ENCODE results near the gene LGALS7. TPM values are rescaled to one million over a fixed set of nuclear protein-coding genes. Genes with fewer than 3 reads are reported as not detected.

LGALS7 gene
- total and polyA plus RNA-seq, 2 of the 4 experiments (the other 2 are of a cell fraction): not detected

DNA sequence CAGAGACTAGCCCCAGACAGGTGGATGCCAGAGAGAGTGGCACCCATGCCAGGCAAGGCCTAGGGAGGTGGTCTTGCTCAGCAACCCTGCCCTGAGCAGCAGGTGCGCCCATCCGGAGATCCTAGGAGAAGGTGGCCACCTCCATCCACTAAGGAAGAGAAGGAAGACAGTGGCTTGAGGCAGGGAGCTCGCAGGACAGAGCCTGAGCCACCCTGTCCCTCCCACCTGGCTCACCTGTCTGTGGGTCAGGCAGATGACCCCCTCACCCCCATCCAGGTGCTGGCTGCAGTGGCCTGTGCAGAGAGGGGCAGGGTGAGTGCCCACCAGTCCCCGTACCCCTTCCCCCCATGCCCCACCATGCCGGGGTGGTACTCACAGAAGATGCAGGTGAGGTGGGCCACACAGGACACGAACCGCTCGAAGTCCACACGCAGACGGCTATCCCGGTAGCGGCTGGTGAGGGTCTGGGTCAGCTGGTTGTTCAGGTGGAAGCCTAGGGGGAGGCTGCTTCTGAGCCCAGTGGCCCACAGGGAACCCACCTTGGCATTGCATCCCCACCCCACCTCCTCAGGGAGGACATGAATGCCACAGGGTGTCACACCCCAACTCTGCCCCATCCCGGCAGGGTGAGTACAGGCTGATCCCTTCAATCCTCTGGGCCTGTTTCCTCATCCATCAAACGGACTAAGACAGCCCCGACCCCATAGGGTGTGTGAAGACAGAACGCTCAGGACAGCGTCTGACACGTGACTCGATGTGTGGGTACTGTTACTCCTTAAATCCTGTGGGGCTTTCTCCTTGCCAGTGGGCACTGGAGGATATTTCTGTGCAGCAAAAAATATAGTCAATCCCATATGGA, 42.4 kb downstream of the LGALS7 start:
- no peak overlapping the region for H3K56ac ChIP-seq (ENCODE audit: extremely low read depth, insufficient read depth, low read length)
- no peak overlapping the region for H2AK5ac ChIP-seq (ENCODE audit: low read depth, low read length)
- H4K5ac ChIP-seq (ENCODE audit: low read depth, low read length): no peak overlapping the region
- peak overlapping the region; percentile 10 for H2AFZ ChIP-seq (replicated peaks; ENCODE audit: low read length, poor library complexity)
- H2BK120ac ChIP-seq (ENCODE audit: low read depth, low read length): no peak overlapping the region
- H4K20me1 ChIP-seq (ENCODE audit: insufficient read depth, low read length): peaks cover 36% of the 10 kb centered on the region
- peaks cover 14% of the 10 kb centered on the region for H3K4me1 ChIP-seq (ENCODE audit: control insufficient read depth, insufficient read depth, low read length)
- no peak overlapping the region for H2AK9ac ChIP-seq (replicated peaks; ENCODE audit: low read depth, low read length, poor library complexity)
- ATAC-seq (ENCODE audit: low read depth) (no peak), DNase-seq (no peak)
- H3K9me3 ChIP-seq (ENCODE audit: control insufficient read depth, insufficient read depth, low read length): no peaks in the 10 kb centered on the region
- H3K36me3 ChIP-seq (ENCODE audit: control insufficient read depth, insufficient read depth, low read length): peaks cover 50% of the 10 kb centered on the region
- H3K9ac ChIP-seq (ENCODE audit: low read depth, low read length): no peak overlapping the region
- H3K4me2 ChIP-seq (ENCODE audit: low read depth, low read length): no peak overlapping the region
- intact Hi-C loops (cut with micrococcal nuclease) (loop anchor here (5.0 kb wide), 1 partner anchor 101 kb away; the partner anchor contains the start of gene ECH1), in situ Hi-C loops (cut with MboI; ENCODE audit: low sequenced_read_pairs) (loop anchor here (25.0 kb wide), 1 partner anchor 181 kb away; the partner anchor contains the start of gene CCER2), dilution Hi-C loops (cut with HindIII; ENCODE audit: low sequenced_read_pairs, unreplicated experiment) (no loop called here)
- TF ChIP-seq RAD21 (IDR thresholded peaks at IDR 0.05; ENCODE audit: low read length): no peak
- TF ChIP-seq, protein P1, sequence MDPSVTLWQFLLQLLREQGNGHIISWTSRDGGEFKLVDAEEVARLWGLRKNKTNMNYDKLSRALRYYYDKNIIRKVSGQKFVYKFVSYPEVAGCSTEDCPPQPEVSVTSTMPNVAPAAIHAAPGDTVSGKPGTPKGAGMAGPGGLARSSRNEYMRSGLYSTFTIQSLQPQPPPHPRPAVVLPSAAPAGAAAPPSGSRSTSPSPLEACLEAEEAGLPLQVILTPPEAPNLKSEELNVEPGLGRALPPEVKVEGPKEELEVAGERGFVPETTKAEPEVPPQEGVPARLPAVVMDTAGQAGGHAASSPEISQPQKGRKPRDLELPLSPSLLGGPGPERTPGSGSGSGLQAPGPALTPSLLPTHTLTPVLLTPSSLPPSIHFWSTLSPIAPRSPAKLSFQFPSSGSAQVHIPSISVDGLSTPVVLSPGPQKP (IDR thresholded peaks at IDR 0.05; ENCODE audit: borderline replicate concordance, low read depth, low read length): no peak
- TF ChIP-seq BHLHE40 (IDR thresholded peaks at IDR 0.05; ENCODE audit: low read depth, low read length): no peak
- no peak for TF ChIP-seq CHD1 (IDR thresholded peaks at IDR 0.05; ENCODE audit: low read depth, low read length)
- TF ChIP-seq RCOR1 (IDR thresholded peaks at IDR 0.05; ENCODE audit: insufficient replicate concordance, low read length): no peak
- no peak for TF ChIP-seq NFE2L2 (IDR thresholded peaks at IDR 0.05; ENCODE audit: low read depth, low read length)
- H2BK15ac ChIP-seq (ENCODE audit: low read depth, low read length): no peak overlapping the region
- no peaks in the 10 kb centered on the region for H3K27me3 ChIP-seq (ENCODE audit: control insufficient read depth, insufficient read depth, low read length)
- no peak overlapping the region for H4K8ac ChIP-seq (ENCODE audit: low read depth in 2 of 2, low read length in 2 of 2)
- no peak overlapping the region for H4K91ac ChIP-seq (ENCODE audit: insufficient read depth, low read depth, low read length)
- peaks cover 13 to 25% of the 10 kb centered on the region in 2 experiments; a peak in 3 of 4 replicates for H3K79me1 ChIP-seq (ENCODE audit: low read depth in 1 of 2, low read length in 2 of 2)
- H3K9me1 ChIP-seq (ENCODE audit: insufficient read depth, low read length): 0 out of 2 replicates have a peak, but pooled peaks cover 3% of the 10 kb centered on the region
- no peak overlapping the region for H2BK20ac ChIP-seq (ENCODE audit: low read depth, low read length)
- no peak overlapping the region for H3K27ac ChIP-seq (ENCODE audit: insufficient read depth, low read length)
- BruUV-seq (replicated peaks): no TSS peak
- H3K14ac ChIP-seq (replicated peaks; ENCODE audit: low read depth, low read length): no peak overlapping the region
- 80% methylated on average over 1 of the region's 19 CpGs; no CpG with 5 or more reads in 1 of the 2 experiments for WGBS, 2 experiments (ENCODE audit: extremely low coverage in 2 of 2, insufficient read length in 1 of 2)
- no peak overlapping the region for H3K4ac ChIP-seq (ENCODE audit: low read depth, low read length)
- H2BK5ac ChIP-seq (ENCODE audit: low read depth, low read length, poor library complexity, severe bottlenecking): no peak overlapping the region
- ChIA-PET CTCF (no interaction called here), POLR2A (ENCODE audit: unreplicated experiment) (no interaction called here)
- H3K4me3 ChIP-seq (ENCODE audit: insufficient read depth, low read depth, low read length): no peak overlapping the region
- H3K23ac ChIP-seq (ENCODE audit: low read depth, low read length): no peak overlapping the region
- no peak overlapping the region for H3K18ac ChIP-seq (ENCODE audit: low read depth, low read length)
